ENCODE results near the gene HMX1.

The HMX1 gene

GRCh38 chr4:8867624-8868320 lies 3.9 kb downstream of the HMX1 start:
- DNase-seq = no peak

- DNase-seq = no peak
Measured at GRCh38 chr4:8866828-8867623, 4.6 kb downstream of the HMX1 start.

GRCh38 chr4:8866421-8866820 lies 5.2 kb downstream of the HMX1 start:
- no peak for DNase-seq

- no peak for DNase-seq
Measured at GRCh38 chr4:8865681-8866310, 5.8 kb downstream of the HMX1 start.

- no peak for DNase-seq
Measured at GRCh38 chr4:8864912-8865680, 6.5 kb downstream of the HMX1 start.

- no peak for DNase-seq
Measured at GRCh38 chr4:8863686-8864682, 7.7 kb downstream of the HMX1 start.

GRCh38 chr4:8862800-8863685 lies 8.6 kb downstream of the HMX1 start:
- no peak for DNase-seq

GRCh38 chr4:8862334-8862733 lies 9.3 kb downstream of the HMX1 start:
- DNase-seq = no peak

GRCh38 chr4:8861576-8862295 lies 9.9 kb downstream of the HMX1 start:
- no peak for DNase-seq

GRCh38 chr4:8860892-8861575 lies 10.6 kb downstream of the HMX1 start:
- no peak for DNase-seq

GRCh38 chr4:8860096-8860891 lies 11.3 kb downstream of the HMX1 start:
- DNase-seq = no peak

GRCh38 chr4:8859550-8860095 lies 12.0 kb downstream of the HMX1 start:
- no peak for DNase-seq

GRCh38 chr4:8858701-8859210 lies 12.9 kb downstream of the HMX1 start:
- DNase-seq = no peak

- DNase-seq = no peak
Measured at GRCh38 chr4:8857766-8858700, 13.6 kb downstream of the HMX1 start.

GRCh38 chr4:8856835-8857621 lies 14.6 kb downstream of the HMX1 start:
- DNase-seq = no peak

GRCh38 chr4:8855818-8856245 lies 15.8 kb downstream of the HMX1 start:
- DNase-seq = no peak

Measured in SIG-M5 (cell line).